Activated T-cell treated with anti-CD3 and anti-CD28 coated beads, Interleukin-2, amount 50 U/mL, for 4 hours (primary cell): ENCODE data around the gene SMG9. TPM values are rescaled to one million over a fixed set of nuclear protein-coding genes. Genes with fewer than 3 reads are reported as not detected.
"Not testable (repeated sequence)": the region's sequence is repeated elsewhere in the genome, so short reads cannot be mapped to it uniquely, and the experiment has no call there.

Source experiments
- ATAC-seq, 2 donors: fragments of 200-7000 bp; cut with Tn5 transposase; one replicate each; pipeline ENCODE4 v1.10.0; 2021
- DNase-seq: peaks from one replicate; pipeline ENCODE4 v3.0.0-alpha.2; 2020
- H3K27me3 Mint-ChIP-seq: one replicate; pipeline ENCODE4 v1.8.0; 2021; ENCODE audit warnings: low read depth, mixed read lengths
- H3K36me3 Mint-ChIP-seq: one replicate; pipeline ENCODE4 v1.8.0; 2022; ENCODE audit warnings: mixed read lengths; ENCODE audit not compliant: insufficient read depth
- H3K4me1 Mint-ChIP-seq: one replicate; pipeline ENCODE4 v1.8.0; 2021; ENCODE audit warnings: low read depth, mixed read lengths
- H3K4me3 Mint-ChIP-seq: one replicate; pipeline ENCODE4 v1.8.0; 2021; ENCODE audit warnings: mild to moderate bottlenecking, moderate library complexity, mixed read lengths
- H3K9me3 Mint-ChIP-seq: one replicate; pipeline ENCODE4 v1.8.0; 2021; ENCODE audit warnings: mixed read lengths
- total RNA-seq, 3 donors: library from RNA; stranded (reverse); gene quantifications; one replicate each; pipeline ENCODE4 v1.2.1, GENCODE V29; 2021

Gene SMG9
- total RNA-seq, 3 donors from 2014 or later, result 102 to 114 (median 109) TPM

DNA sequence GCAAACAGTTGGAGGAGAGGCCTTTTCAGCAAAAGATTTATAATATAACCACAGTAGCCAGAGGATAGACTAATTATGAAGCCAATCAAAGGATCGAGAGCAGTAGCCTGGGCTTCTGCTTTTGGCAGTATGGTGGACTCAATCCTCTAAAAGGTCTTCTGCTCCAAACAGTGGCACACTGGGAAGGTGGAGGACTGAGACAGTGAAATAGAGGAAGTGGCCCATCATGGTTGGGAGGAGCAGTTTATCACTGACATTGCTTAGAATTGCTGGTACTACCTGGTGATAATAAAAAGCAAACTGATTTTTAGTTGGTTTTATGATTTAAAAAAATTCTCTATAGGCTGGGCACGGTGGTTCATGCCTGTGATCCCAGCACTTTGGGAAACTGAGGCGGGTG, 63.9 kb downstream of the SMG9 start:
- no peak for DNase-seq

DNA sequence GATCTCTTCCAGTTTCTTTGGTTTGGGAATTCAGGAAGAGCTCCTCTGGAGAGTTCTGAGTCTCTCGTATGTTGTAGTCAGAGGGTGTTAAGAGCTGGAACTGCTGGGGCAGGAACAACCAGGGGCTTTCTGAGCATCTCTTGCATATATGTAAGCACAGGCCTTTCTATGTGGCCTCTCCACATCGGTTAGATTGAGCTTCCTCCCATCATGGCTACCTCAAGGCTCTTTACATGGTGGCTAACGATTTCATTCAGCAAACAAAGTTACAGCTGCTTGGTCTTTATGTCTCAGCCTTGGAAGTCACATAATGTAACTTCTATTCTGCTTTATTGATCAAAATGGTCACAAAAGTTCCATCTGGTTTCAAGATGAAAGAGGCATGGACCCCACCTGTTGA, 64.3 kb downstream of the SMG9 start:
- DNase-seq (no peak), ATAC-seq (no peak)
- Mint-ChIP-seq H3K4me1 (no peaks in the 10 kb centered on the region), H3K27me3 (peaks cover 2% of the 10 kb centered on the region), H3K36me3 (no peaks in the 10 kb centered on the region), H3K9me3 (peaks cover 16% of the 10 kb centered on the region), H3K4me3 (no peak overlapping the region)

More for the DNA sequence above, 63.9 kb downstream of the SMG9 start:
- no peak overlapping the region for H3K4me3 Mint-ChIP-seq
- H3K36me3 Mint-ChIP-seq, result no peaks in the 10 kb centered on the region
- no peak for ATAC-seq
- peaks cover 16% of the 10 kb centered on the region for H3K9me3 Mint-ChIP-seq
- H3K27me3 Mint-ChIP-seq, result peaks cover 2% of the 10 kb centered on the region
- no peaks in the 10 kb centered on the region for H3K4me1 Mint-ChIP-seq

DNA sequence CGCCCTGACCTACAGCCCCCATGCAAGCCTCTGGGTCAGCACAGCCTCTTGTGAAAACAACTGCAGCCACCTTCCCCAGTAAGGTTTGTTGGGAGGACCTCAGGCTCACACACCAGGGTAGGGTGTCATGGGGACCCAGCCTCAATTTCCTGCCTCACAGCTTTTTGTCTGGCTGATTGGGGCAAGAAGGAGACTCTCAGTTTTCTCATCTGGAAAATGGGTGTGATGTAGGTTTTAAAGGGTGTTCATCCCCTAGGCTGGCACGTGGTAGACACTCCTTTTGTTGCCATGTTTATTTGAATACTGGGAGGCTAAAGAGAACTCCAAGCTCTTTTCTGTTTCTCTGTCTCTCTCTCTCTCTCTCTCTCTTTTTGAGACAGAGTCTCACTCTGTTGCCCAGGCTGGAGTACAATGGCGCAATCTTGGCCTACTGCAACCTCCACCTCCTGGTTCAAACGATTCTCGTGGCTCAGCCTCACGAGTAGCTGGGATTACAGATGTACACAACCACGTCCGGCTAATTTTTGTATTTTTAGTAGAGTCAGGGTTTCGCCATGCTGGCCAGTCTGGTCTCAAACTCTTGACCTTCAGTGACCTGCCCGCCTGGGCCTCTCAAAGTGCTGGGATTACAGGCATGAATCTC, 66.6 kb downstream of the SMG9 start:
- H3K4me1 Mint-ChIP-seq, result no peaks in the 10 kb centered on the region
- peaks cover 2% of the 10 kb centered on the region for H3K27me3 Mint-ChIP-seq
- H3K4me3 Mint-ChIP-seq, result no peak overlapping the region
- ATAC-seq (no peak), DNase-seq (no peak)
- H3K36me3 Mint-ChIP-seq, result no peaks in the 10 kb centered on the region
- H3K9me3 Mint-ChIP-seq, result peaks cover 16% of the 10 kb centered on the region

DNA sequence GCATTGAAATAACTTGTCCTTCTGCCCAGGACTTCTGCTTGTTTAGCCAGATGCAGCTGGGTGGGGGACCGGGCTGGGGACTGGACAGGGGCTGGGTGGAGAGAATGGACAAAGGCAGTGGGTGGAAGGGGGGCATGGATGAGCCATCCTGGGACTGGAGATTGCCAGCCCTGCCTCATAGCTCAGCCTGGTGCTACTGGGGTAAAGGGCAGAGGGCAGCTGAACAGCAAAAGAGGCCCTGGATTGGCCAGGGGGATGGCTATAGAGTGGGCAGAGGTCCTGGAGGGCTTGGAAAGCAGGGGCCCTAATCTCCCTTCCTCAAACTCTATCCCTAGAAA, 67.1 kb downstream of the SMG9 start:
- Mint-ChIP-seq H3K27me3 (peaks cover 2% of the 10 kb centered on the region), H3K4me3 (no peak overlapping the region), H3K4me1 (no peaks in the 10 kb centered on the region), H3K9me3 (peaks cover 16% of the 10 kb centered on the region), H3K36me3 (no peaks in the 10 kb centered on the region)
- ATAC-seq (no peak), DNase-seq (no peak)

DNA sequence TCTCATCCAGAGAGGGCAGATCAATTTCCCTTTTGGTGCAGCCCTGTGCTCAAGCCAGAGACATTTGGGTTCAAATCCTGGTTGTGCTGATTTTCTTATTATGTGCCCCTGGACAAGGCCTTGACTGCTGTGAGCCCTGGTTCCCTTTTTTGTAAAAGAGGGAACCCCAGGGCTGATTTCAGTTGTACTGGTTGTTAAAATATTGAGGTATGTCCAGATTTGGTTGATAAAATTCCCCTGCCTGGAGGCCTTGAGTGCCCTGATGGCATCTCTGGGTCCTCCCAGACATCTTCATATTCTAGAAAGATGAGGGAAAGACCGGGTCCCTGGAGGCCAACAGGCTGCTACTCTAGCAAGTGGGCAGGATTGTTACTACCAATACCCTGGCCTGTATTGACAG, 70.4 kb downstream of the SMG9 start:
- ATAC-seq, result no peak
- peaks cover 2% of the 10 kb centered on the region for H3K27me3 Mint-ChIP-seq
- H3K4me1 Mint-ChIP-seq, result no peaks in the 10 kb centered on the region
- H3K9me3 Mint-ChIP-seq, result no peaks in the 10 kb centered on the region
- no peak for DNase-seq
- H3K4me3 Mint-ChIP-seq, result no peak overlapping the region
- no peaks in the 10 kb centered on the region for H3K36me3 Mint-ChIP-seq

DNA sequence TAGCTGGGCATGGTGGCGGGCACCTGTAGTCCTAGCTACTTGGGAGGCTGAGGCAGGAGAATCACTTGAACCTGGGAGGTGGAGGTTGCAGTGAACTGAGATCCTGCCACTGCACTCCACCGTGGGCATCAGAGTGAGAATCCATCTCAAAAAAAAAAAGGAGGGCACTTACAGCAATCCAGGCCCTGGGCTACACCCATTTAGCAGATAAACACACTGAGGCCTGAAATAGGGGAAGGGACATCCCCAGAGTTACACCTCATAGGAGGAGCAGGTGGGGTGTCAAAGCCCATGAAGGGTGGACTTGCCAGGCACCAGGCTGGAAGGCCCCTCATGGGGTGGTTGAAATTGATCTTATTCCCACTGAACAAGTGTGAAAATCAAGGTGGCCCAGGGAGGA, 70.9 kb downstream of the SMG9 start:
- H3K9me3 Mint-ChIP-seq, result no peaks in the 10 kb centered on the region
- H3K27me3 Mint-ChIP-seq, result peaks cover 2% of the 10 kb centered on the region
- DNase-seq (no peak), ATAC-seq (no peak)
- no peak overlapping the region for H3K4me3 Mint-ChIP-seq
- no peaks in the 10 kb centered on the region for H3K36me3 Mint-ChIP-seq
- no peaks in the 10 kb centered on the region for H3K4me1 Mint-ChIP-seq

DNA sequence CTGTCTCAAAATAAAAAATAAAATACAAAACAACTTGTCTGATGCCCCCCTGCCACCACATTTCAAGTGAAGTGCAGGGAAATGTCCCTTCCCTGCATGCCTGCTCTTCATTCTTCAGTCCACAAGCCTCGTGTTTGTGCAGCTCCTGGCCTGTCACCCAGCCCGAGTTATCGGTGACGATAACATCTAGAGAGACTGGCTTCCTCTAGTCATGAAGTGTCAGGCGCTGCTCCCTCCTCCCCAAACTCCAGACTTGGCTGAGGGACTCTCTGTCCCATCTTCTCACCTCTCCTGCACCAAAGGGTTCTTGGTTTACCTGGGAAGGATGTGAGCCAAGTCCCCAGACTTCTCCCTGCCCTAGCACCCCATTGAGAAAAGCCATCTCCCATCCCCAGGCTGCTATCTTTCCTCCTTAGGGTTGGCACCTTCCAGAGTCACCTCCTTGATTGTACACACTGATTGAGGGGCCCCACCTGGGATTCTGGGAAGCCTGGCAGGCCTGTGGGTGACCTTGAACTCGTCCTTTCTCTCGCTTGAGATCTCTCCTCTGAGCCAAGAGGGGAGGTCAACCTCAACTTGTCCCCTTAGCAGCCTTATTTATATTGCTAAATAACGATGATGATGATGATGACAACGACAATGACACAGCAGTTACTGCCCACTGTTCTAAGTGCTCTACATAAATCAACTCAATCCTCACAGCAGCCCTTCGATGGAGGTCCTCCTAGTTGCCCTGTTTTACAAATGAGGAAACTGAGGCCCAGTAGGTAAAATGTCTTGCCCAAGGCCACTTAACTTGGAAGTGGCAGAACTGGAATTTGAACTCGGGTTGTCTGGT, 71.7 kb downstream of the SMG9 start:
- H3K4me1 Mint-ChIP-seq, result no peaks in the 10 kb centered on the region
- no peaks in the 10 kb centered on the region for H3K9me3 Mint-ChIP-seq

DNA sequence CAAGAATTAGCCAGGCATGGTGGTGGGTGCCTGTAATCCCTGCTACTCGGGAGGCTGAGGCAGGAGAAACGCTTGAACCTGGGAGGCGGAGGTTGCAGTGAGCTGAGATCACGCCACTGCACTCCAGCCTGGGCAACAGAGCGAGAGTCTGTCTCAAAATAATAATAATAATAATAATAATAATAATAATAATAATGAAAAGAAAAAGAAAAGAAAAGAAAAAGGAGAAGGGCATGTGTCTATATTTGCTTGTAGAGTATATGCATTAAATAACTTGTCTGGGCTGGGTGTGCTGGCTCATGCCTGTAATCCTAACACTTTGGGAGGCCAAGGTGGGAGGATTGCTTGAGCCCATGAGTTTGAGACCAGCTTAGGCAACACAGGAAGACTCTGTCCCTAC, 72.5 kb downstream of the SMG9 start:
- not testable (repeated sequence) for H3K27me3 Mint-ChIP-seq, ATAC-seq, H3K36me3 Mint-ChIP-seq, H3K9me3 Mint-ChIP-seq, H3K4me1 Mint-ChIP-seq, H3K4me3 Mint-ChIP-seq, DNase-seq

More for the DNA sequence above, 71.7 kb downstream of the SMG9 start:
- DNase-seq (no peak), ATAC-seq (no peak)
- no peaks in the 10 kb centered on the region for H3K36me3 Mint-ChIP-seq
- no peak overlapping the region for H3K4me3 Mint-ChIP-seq
- H3K27me3 Mint-ChIP-seq, result peaks cover 2% of the 10 kb centered on the region

DNA sequence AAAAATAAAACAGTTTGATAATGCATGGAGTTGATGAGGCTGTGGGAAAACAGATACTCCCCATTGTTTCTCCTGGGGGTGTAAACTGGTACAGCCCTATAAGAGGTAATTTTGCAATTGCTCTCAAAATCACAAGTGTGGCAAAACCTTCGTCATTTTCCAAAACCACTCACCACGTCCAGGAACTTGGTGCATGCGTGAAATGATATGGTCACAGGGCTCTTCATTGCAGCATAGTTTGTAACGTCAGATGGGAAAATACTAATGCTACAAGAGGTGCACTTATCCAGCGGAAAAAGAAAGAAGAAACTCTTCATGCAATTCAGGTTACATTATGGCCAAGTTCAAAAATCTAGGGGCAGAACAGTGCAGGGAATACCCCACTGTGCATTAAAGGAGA, 72.9 kb downstream of the SMG9 start:
- Mint-ChIP-seq H3K4me1 (no peaks in the 10 kb centered on the region), H3K4me3 (no peak overlapping the region), H3K9me3 (no peaks in the 10 kb centered on the region), H3K27me3 (no peaks in the 10 kb centered on the region), H3K36me3 (no peaks in the 10 kb centered on the region)
- DNase-seq (no peak), ATAC-seq (no peak)

DNA sequence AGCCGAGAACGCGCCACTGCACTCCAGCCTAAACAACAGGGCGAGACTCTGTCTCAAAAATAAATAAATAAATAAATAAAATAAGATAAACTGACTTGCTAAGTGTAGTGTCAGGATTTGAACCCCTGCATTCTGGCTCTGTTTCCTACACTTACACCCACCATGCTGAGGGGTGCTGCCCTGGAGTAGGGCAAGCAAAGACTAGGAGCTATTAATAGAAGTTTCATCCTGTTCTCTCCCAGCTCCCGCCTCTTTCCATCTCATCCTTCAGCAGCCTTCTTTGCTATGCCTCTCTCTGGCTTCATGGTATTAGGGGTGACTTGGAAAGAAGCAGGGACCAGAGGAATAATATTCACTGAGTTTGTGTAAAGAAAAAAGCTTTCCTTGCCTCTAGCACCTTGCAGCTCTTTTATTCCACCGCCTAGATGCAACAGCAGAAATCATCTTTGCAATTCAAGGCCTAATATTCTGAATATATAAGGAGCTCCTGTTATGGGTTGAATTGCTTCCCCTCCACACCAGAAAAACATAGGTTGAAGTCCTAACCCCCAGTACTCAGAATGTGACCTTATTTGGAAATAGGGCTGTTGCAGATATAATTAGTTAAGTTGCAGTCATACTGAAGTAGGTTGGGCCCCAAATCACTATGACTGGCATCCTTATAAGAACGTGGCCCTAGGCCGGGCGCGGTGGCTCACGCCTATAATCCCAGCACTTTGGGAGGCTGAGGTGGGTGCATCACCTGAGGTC, 76.1 kb downstream of the SMG9 start:
- DNase-seq, result no peak
- H3K4me1 Mint-ChIP-seq, result peaks cover 8% of the 10 kb centered on the region
- H3K9me3 Mint-ChIP-seq, result no peaks in the 10 kb centered on the region
- H3K36me3 Mint-ChIP-seq, result no peaks in the 10 kb centered on the region
- no peak overlapping the region for H3K4me3 Mint-ChIP-seq
- no peak for ATAC-seq
- no peaks in the 10 kb centered on the region for H3K27me3 Mint-ChIP-seq

Other genes with a start within 250 kb of the SMG9 start
- gene ETHE1, start 227.8 kb downstream of the SMG9 start, total RNA-seq, result 10 to 100 TPM; 29.3 to 36.8 (median 33.7) TPM
- gene ZNF575, start 221.8 kb downstream of the SMG9 start, total RNA-seq, result 1 to 10 TPM; 1.6 to 3.0 (median 2.0) TPM
- 10 to 100 TPM; 21.0 to 24.2 (median 23.1) TPM for gene XRCC1, start 179.4 kb downstream of the SMG9 start, total RNA-seq
- 1 to 10 TPM; 1.3 to 2.5 (median 2.2) TPM for gene PINLYP, start 179.2 kb downstream of the SMG9 start, total RNA-seq
- gene IRGQ, start 158.8 kb downstream of the SMG9 start, total RNA-seq, result 10 to 100 TPM; 31.7 to 38.2 (median 33.5) TPM
- 10 to 100 TPM; 16.6 to 22.3 (median 18.5) TPM for gene ZNF576, start 158.4 kb downstream of the SMG9 start, total RNA-seq
- under 1 TPM; 0.25 to 0.87 (median 0.30) TPM for gene SRRM5, start 142.9 kb downstream of the SMG9 start, total RNA-seq
- 10 to 100 TPM; 20.6 to 27.6 (median 25.5) TPM for gene ZNF428, start 135.3 kb downstream of the SMG9 start, total RNA-seq
- gene CADM4, start 115.1 kb downstream of the SMG9 start, total RNA-seq, result under 1 TPM; 0.40 to 0.63 (median 0.42) TPM
- 1 to 10 TPM; 3.3 to 5.2 (median 4.7) TPM for gene PLAUR, start 84.8 kb downstream of the SMG9 start, total RNA-seq
- not detected for gene IRGC, start 38.9 kb downstream of the SMG9 start, total RNA-seq
- gene KCNN4, start 26.0 kb upstream of the SMG9 start, total RNA-seq, result 100 to 1,000 TPM in 1 of 3 donors, 10 to 100 TPM in 2; 90.6 to 123 (median 94.7) TPM
- under 1 TPM in 2 of 3 donors, not detected in 1; 0.53 to 0.87 TPM for gene LYPD5, start 47.5 kb upstream of the SMG9 start, total RNA-seq
- gene ZNF283, start 72.4 kb upstream of the SMG9 start, total RNA-seq, result 1 to 10 TPM; 2.7 to 3.2 (median 3.0) TPM
- gene ZNF404, start 129.0 kb upstream of the SMG9 start, total RNA-seq, result under 1 TPM; 0.22 to 0.51 (median 0.34) TPM
- gene ZNF45, start 180.3 kb upstream of the SMG9 start, total RNA-seq, result 1 to 10 TPM; 5.4 to 7.2 (median 5.7) TPM
- under 1 TPM; 0.28 to 0.95 (median 0.63) TPM for gene ZNF221, start 196.3 kb upstream of the SMG9 start, total RNA-seq
- gene ZNF155, start 229.2 kb upstream of the SMG9 start, total RNA-seq, result 1 to 10 TPM; 2.4 to 4.2 (median 3.7) TPM
- gene ZNF230, start 248.0 kb upstream of the SMG9 start, total RNA-seq, result 1 to 10 TPM; 1.1 to 1.9 (median 1.8) TPM